ENCODE data around the gene BTBD6. TPM values are rescaled to one million over a fixed set of nuclear protein-coding genes. Genes with fewer than 3 reads are reported as not detected.
A peak's percentile ranks its signal among the peaks of the same experiment; 100 is the strongest.

Gene BTBD6
- 11.5 and 19.6 TPM in 2 replicates for total RNA-seq (2014; rRNA removed; shearing (Covaris generic); ENCODE audit: low replicate concordance)

DNA sequence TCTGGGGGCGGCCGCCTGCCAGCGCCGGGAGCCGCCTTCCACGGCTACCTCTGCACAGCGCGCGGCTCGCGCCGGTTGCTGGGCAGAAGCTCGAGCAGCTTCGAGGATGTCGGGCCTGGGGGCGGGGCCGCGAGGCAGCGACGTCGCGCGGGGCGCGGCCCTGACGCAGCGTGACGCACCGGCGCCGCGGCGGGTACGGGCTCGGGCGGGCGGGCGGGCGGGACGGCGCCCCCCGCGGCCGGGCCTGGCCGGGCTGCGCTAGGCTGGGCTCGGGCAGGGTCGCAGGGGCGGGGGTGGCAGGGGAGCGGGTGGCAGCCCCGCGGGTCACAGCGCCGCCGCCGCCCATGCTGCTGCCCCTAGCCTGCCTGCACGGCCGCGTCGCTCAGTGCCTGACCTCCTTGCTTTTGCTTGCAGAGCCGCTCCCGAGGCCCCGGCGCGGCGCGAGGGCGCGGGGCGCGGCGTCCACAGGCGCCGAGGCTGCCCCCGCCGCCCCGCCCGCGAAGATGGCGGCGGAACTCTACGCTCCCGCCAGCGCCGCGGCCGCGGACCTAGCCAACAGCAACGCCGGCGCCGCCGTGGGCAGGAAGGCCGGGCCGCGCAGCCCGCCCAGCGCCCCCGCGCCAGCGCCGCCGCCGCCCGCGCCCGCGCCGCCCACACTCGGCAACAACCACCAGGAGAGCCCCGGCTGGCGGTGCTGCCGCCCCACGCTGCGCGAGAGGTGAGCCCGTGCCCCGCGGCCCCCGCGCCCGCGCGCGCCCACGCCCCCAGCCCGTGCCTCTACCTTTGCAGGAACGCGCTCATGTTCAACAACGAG lies at the start of gene BTBD6:
Gene BTBD6, plus strand, starts transcription at position 166 of the 814 bp plus-strand sequence. Its CDS starts 179 bp downstream, at position 345.
- in situ Hi-C loops (cut with HindIII; ENCODE audit: low pct_unique_long_range_greater_than_20kb, low sequenced_read_pairs), result no loop called here
- peak; percentile 55 for DNase-seq (ENCODE audit: low read depth)

DNA sequence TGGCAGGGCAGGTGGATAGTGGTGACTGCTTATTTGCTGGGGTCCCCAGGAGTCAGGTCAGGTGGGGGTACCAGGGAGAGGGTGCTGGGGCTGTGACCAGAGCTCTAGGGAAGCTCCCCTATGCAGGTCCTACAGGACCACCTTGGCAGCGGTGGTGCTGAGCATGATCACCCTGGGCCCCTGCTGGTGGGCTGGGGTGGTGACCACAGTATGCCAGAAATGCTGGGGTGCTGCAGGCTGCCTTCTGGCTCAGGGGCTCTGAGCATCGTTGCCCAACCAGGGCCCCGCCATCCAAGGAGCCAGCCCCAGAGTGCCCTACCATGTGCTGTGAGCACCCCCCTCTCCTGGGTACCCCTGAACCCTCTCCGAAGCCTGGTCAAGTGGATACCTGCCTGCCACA lies 49.7 kb upstream of the BTBD6 start:
- in situ Hi-C loops (cut with HindIII; ENCODE audit: low pct_unique_long_range_greater_than_20kb, low sequenced_read_pairs), result no loop called here

DNA sequence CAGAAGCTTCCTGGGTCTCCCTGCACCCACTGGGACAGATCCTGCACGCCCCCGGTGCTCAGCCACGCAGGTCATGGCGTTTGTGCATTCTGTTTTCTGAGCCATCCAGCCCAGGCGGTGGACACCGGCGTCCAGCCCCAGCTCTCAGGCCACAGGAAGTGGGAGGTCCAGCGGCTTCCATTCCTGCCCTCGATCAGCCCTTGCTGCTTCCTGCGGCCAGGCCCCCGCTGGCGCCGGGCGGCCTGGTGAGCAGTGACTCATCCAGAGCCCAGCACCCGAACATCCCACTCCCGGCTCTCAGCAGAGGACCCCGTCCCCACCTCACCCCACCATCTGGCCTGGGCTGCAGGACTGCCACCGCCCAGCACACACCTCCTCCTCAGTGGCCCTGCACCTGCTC lies 49.2 kb upstream of the BTBD6 start:
- no peak for DNase-seq (ENCODE audit: low read depth)
- in situ Hi-C loops (cut with HindIII; ENCODE audit: low pct_unique_long_range_greater_than_20kb, low sequenced_read_pairs), result no loop called here

More for the DNA sequence above, 49.7 kb upstream of the BTBD6 start:
- DNase-seq (ENCODE audit: low read depth), result no peak

DNA sequence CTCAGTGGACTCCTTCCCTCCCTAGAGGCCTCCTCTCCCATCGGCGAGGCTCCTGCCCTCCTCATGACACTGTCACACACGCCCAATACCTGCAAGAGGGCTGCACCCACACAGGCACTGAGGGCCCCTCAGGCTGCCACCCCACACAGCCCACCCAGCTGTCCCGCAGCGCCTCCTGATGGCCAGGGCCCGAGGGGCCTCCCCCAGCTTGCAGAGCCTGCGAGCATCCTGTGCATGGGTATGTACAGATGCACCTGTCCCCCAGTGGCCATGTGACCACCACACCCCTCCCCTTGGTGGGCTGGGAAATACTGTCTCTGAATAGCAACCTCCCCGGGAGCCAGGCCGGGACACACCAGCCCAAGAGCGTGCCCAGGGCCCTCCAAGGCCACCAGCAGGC lies 48.3 kb upstream of the BTBD6 start:
- in situ Hi-C loops (cut with HindIII; ENCODE audit: low pct_unique_long_range_greater_than_20kb, low sequenced_read_pairs), result no loop called here
- no peak for DNase-seq (ENCODE audit: low read depth)

DNA sequence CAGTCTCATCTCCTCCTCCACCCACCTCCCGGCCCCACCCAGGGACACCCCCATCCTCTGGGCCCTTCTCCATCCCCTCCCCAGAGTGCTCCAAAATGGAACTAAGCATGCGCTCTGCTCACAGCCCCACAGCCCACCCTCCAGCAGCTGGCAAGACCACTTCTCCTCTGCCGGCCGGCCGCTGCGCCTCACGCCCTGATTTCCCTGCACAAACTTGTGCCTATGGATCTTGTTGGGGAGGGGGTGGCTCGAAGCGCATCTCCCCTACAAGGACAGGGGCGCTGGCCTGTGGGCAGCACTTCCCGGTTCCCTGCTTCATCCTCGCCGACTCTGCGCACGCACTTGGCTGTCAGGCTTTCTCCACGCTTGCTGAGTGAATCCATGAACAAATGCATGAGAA lies 47.7 kb upstream of the BTBD6 start:
- in situ Hi-C loops (cut with HindIII; ENCODE audit: low pct_unique_long_range_greater_than_20kb, low sequenced_read_pairs), result no loop called here
- no peak for DNase-seq (ENCODE audit: low read depth)

DNA sequence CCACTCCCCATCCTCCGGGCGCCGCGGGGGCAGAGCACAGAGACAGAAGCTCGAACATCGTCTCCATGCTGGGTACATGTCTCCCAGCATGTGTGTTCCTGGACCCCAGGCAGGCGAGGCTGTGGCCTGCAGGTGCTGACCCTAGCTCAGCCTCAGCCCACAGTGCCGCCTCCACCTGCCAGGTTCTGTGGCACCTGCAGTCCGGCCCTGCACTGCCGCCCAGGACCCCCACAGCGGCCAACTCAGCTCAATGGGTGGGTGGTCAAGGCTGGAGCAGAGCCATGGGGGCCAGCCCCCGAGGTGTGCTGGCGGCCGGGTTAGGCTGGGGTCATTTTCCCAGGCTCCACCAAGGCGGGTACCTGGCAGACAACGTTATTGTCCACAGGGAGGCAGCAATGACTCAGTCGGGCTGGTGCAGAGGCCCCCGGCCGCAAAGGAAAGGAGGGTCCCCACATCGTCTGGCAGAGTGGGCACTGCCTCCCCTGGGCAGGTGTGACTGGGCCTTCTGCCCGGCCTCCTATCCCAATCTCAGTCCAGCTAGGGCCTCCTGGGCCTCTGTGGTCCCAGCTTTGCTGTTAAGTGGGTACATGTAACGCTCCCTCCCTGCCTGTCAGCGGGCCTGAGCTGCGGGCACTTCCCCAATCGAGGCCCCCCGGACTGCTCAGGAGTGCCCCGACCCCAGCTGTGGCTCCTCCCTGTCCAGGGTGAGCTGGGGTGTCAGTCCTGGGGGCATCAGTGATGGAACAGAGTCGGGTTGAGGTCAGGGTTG lies 47.0 kb upstream of the BTBD6 start:
- no peak for DNase-seq (ENCODE audit: low read depth)
- in situ Hi-C loops (cut with HindIII; ENCODE audit: low pct_unique_long_range_greater_than_20kb, low sequenced_read_pairs), result no loop called here

DNA sequence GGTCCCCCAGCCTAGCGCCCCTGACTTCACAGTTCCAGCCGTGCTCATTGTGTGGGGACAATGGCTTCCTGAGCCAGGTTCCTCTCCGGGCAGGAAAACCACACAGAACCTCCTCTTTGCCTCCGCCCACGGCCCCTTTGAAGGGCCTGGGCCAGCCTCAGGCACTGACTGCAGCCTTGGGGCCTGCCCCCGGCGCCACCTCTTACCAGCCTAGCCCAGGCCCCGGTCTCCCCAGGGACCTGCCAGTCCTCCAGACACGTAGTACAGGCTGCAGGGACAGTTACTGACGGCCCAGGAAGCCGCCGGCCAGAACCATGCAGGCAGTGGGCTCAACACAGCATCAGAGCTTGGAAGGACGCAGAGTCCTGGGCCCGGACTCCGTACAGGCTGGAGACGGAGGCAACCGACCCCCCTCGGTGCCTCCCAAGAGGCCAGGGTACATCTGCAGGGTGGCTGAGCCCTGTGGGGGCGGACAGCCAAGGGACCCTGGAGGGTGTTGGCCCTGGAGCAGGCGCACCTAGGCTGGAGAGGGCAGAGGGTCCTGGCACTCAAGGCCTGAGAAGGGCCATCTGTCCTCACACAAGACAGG lies 46.3 kb upstream of the BTBD6 start:
- DNase-seq (ENCODE audit: low read depth), result no peak
- in situ Hi-C loops (cut with HindIII; ENCODE audit: low pct_unique_long_range_greater_than_20kb, low sequenced_read_pairs), result no loop called here

DNA sequence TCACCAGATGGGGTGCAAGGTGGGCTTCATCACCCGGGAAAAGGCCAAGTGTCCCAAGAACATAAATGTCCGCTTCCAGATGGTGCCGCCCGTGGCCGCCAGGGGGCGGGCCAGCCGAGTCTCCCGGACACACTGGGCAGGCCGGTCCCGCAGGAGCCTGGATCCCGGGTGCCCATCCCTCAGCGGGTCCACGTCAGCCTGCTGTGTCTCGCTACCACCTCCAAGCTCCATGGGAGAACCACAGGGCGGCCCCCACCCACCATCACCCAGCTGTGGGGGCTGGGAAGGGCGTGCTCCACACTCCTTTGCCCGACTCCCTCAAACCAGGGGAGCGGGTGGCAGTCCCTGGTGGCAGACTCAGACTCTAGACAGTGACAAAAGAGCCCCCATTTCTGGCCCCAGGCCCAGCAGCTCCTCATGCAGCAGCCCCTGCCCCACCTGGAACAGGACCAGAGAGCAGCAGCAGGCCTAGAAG lies 45.2 kb upstream of the BTBD6 start:
- DNase-seq (ENCODE audit: low read depth), result peak; percentile 44

DNA sequence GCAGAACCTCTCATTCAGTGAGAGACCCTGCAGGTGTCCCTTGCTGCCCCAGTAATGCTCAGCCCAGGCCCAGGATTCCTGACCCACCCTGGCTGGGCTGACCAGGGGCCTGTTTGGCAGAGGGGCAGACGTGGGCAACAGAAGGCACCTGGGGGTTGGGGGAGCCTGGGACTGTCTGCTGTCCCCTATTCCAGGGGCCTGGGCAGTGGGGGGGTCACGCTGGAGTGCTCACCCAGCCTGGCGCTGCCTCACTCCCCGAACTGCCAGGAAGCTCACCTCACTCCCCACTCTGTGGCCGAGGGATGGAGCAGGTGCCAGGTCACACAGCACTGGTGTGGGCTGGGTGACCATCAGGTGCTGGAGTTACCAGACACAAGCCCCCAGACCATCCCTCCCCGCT lies 44.6 kb upstream of the BTBD6 start:
- in situ Hi-C loops (cut with HindIII; ENCODE audit: low pct_unique_long_range_greater_than_20kb, low sequenced_read_pairs), result no loop called here
- no peak for DNase-seq (ENCODE audit: low read depth)

More for the DNA sequence above, 45.2 kb upstream of the BTBD6 start:
- in situ Hi-C loops (cut with HindIII; ENCODE audit: low pct_unique_long_range_greater_than_20kb, low sequenced_read_pairs), result no loop called here

DNA sequence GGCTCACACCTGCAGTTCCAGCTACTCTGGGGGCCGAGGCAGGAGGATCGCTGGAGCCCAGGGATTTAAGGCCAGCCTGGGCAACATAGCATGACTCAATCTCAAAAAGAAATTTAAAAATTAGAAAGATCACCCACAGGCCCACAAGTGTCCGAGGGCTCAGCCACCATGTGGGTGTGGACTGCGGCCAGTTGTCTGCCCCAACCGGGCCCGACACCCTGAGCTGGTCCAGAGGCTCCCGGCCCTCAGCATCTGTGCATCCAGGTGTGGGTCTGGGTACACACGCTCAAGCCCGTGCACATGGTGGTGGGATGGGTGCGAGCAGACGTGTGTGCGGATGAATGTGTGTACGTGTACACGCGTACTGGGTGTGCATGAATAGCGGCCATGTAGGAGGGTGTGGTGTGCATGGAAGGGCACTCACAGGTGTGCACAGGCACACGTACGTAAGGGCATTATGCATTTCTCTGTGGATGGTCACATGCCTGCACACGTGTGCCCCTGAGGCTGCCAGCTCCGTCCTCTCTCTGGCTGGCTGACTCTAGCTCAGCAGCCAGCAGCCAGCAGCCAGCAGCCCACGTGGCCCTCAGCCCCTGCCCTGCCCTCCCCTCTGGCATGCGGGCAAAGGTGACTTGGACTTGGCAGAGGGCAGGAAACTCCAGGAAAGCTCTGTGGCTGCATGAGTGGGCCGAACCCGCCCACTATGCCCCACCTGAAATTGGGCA lies 44.0 kb upstream of the BTBD6 start:
- peak; percentile 87 for DNase-seq (ENCODE audit: low read depth)
- in situ Hi-C loops (cut with HindIII; ENCODE audit: low pct_unique_long_range_greater_than_20kb, low sequenced_read_pairs), result no loop called here

DNA sequence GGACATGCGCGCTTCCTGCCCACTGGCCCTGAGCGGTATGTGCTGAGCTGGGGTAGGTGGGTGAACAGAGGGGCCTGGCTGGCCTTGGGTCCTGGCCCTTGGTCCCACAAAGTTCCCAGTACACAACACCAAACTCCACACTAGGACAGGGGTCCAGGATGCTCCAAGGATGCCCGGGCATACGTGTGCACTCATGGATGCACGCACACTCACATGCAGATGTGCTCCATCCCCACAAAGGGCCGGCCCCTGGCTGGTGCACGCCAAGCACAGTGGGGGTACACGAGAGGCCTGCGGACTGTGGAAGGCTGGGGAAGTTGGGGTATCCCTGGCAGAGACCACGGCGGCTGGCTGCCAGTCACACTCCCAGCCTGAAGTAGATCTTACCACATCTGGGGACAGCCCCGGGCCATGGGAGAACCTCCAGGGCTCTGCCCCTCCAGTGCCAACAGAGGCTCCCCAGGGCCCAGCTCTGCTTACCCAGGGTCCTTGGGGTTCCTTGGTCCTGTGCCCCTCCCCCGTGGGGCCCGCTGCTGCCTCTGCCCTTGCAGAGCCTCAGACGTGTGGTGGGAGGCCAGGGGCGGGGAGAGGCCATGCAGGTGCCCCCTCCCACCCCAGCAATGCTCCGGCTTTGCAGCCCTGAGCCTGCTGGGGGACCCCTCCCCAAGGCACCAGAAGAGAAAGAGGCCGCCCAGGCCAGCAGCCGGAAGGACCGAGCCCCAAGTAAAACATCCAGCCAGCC lies 43.2 kb upstream of the BTBD6 start:
- in situ Hi-C loops (cut with HindIII; ENCODE audit: low pct_unique_long_range_greater_than_20kb, low sequenced_read_pairs), result no loop called here
- no peak for DNase-seq (ENCODE audit: low read depth)

DNA sequence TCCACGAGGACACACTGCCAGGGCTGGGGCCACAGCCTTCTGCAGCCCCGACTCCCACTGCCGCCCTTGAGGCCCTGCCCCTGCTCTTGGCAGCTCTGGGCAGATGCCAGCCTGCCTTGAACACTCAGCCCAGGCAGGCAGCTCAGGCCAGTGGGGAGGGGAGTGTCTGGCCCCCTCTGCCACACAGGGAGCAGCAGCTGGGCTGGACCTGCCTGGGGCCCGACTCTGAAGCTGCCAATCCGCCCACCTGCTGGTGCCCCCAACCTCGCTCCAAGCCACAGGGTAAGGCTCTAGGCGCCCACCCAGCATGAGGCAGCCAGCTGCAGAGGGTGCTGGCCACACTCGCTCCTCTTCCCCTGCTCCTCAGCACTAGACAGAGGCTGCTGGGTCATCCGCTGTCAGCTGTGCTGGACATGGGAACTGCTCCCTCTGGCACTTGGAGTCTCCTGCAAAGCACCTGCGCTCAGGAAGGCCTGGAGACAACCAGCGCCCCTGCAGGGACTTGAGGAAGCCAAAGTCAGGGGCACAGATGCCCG lies 42.6 kb upstream of the BTBD6 start:
- DNase-seq (ENCODE audit: low read depth), result peak; percentile 30
- in situ Hi-C loops (cut with HindIII; ENCODE audit: low pct_unique_long_range_greater_than_20kb, low sequenced_read_pairs), result no loop called here

DNA sequence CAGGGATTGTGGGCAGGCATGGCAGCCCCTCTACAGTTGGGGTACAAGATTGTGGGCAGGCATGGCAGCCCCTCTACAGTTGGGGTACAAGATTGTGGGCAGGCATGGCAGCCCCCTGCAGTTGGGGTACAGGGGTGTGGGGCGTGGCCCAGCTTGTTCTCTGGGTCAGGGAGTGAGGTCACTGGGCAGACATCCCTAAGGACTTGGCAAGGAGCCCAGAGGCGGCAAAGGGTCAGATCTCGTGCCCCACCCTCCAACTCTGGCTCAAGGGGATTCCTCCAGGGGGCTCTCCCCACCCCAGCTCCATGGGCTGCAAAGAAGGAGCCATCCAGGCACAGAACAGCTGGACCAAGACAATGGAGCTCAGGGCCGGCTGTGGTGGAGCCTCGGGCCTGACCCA lies 41.5 kb upstream of the BTBD6 start:
- in situ Hi-C loops (cut with HindIII; ENCODE audit: low pct_unique_long_range_greater_than_20kb, low sequenced_read_pairs), result no loop called here
- no peak for DNase-seq (ENCODE audit: low read depth)

DNA sequence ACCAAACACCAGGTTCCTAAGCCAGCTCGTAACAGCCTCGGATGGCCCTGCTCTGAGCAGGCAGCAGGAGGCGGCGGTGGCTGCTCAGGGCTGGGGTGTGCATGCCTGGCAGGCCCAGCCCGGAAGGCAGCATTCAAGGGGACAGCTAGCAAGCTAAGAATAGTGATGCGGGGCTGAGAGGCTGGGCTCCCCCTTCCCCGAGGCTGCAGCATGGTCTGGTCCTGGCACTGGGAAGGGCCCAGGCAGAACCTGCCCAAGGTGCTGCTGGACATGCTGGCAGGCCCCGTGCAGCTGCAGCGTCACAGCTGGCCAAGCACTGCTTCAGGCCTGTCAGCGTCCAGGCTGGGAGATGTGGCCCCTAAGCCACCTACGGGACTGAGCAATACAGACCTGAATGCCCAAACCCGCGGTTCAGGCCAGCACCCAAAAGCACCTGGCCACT lies 40.9 kb upstream of the BTBD6 start:
- DNase-seq (ENCODE audit: low read depth), result no peak
- in situ Hi-C loops (cut with HindIII; ENCODE audit: low pct_unique_long_range_greater_than_20kb, low sequenced_read_pairs), result no loop called here

DNA sequence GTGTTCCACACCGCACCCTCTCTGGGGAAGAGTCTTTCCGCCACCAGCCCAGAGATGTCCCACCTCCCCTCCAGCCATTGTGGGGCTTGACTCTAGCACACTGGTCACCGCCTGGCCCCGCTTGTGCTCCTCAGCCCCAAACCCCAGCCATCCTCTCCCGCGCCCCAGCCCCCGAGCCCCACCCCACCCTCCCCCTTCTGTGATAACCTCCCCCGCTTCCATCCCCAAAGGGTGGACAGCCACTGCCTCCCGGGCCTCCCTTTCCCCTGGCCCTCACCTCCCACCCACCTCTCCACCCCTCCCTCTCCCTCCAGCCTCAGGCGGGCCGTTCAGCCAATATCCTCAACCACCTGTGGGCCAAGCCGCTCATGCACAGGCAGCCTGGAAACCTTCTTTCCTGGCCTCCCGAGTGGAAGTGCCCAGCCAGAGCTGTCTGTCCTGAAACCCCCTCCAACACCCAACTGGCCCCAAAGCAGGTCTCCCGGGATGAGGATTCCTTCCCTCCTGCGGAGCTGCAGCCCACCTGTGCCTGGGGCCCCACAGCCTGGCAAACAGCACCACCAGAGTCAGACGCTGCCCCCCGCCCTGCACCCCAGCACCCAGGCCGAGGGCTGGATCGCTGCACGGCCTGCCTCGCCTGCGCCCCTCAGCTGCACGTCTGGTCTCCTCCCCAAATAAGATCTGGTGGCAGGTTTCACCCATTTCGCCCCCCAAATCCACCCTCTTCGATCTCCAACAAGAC lies 40.2 kb upstream of the BTBD6 start:
- in situ Hi-C loops (cut with HindIII; ENCODE audit: low pct_unique_long_range_greater_than_20kb, low sequenced_read_pairs), result no loop called here
- DNase-seq (ENCODE audit: low read depth), result no peak

DNA sequence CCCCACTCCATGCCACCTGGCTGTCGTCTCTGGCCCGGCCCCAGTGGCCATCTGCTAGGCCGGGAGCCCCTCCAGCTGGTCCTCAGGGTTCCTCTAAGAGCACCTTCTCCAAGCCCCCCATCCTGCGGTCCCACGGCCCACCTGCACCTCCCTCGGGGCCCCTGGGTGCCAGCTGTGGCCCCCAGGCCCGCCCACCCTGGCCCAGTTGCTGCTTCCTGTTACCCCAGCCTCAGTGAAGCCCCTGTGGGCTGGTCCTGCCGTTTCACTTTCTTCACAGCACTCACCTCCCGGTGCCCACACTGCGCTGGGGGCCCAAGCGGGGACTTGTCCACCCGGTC lies 39.6 kb upstream of the BTBD6 start:
- DNase-seq (ENCODE audit: low read depth), result no peak
- in situ Hi-C loops (cut with HindIII; ENCODE audit: low pct_unique_long_range_greater_than_20kb, low sequenced_read_pairs), result no loop called here

DNA sequence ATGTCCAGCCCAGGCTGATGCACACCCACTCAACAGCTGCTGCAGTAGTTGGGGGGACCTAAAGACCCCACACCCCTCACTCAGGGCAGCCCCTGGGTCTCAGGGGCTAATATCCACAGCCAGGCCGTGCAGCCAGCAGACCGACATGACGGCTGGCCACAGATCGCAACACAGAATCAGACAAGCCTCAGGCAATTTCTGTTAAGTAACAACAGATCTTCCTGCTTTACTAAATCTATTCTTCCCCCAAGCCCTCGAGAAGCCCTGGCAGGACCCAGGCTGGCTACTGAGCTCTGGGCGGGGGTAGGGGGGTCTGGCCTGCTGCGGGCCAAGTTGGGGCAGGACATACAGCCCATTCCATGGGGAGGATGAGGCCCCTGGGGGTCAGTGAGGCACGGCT lies 39.2 kb upstream of the BTBD6 start:
- no peak for DNase-seq (ENCODE audit: low read depth)
- in situ Hi-C loops (cut with HindIII; ENCODE audit: low pct_unique_long_range_greater_than_20kb, low sequenced_read_pairs), result no loop called here
